OCI-LY7 (cell line): Measurements from ENCODE around the gene BNIP3. TPM values are rescaled to one million over a fixed set of nuclear protein-coding genes. Genes with fewer than 3 reads are reported as not detected.

Source experiments
- BruUV-seq: library from RNA; stranded (reverse); fragments of 400-500 nt; replicated peaks from 2 replicates; lab custom pipeline; 2021; lab: Mats Ljungman, UMichigan
- CTCF ChIA-PET: fragments of 300-600 bp; sonication (Branson Sonifier 250); formaldehyde crosslinking; loops from one replicate; lab custom pipeline; 2022; ENCODE audit warnings: antibody characterized with exemption; ENCODE audit not compliant: unreplicated experiment; lab: Charles Lee
- POLR2A ChIA-PET: fragments of 300-600 bp; sonication (Branson Sonifier 250); formaldehyde crosslinking; loops from one replicate; lab custom pipeline; 2022; ENCODE audit warnings: antibody characterized with exemption; lab: Charles Lee
- DNase-seq: peaks from one replicate; pipeline ENCODE4 v3.0.0-alpha.2; 2015; ENCODE audit warnings: low spot score
- H2AFZ ChIP-seq: fragments of 200-600 bp; sonication (generic), shearing (Covaris generic); 2 replicates; pipeline ENCODE4 v1.6.1; 2014; ENCODE audit warnings: mild to moderate bottlenecking, antibody characterized with exemption, low read length, moderate library complexity
- H3K27ac ChIP-seq: fragments of 200-600 bp; sonication (generic); 2 replicates; pipeline ENCODE4 v1.5.1; 2014; ENCODE audit warnings: mixed run types, low read depth, mild to moderate bottlenecking, moderate library complexity, low read length, inconsistent platforms; ENCODE audit not compliant: poor library complexity, severe bottlenecking
- H3K36me3 ChIP-seq: fragments of 200-600 bp; sonication (generic); 2 replicates; pipeline ENCODE4 v1.6.1; 2014; ENCODE audit warnings: mild to moderate bottlenecking, antibody characterized with exemption, low read length, moderate library complexity, mixed read lengths; ENCODE audit not compliant: insufficient read depth
- H3K4me1 ChIP-seq: fragments of 200-600 bp; sonication (generic); 2 replicates; pipeline ENCODE4 v1.5.1; 2014; ENCODE audit warnings: mild to moderate bottlenecking, low read length; ENCODE audit not compliant: insufficient read depth, poor library complexity, severe bottlenecking
- H3K4me2 ChIP-seq: fragments of 200-600 bp; sonication (generic); 2 replicates; pipeline ENCODE4 v1.6.1; 2014; ENCODE audit warnings: mild to moderate bottlenecking, low read length
- H3K4me3 ChIP-seq: fragments of 200-600 bp; sonication (generic); 2 replicates; pipeline ENCODE4 v1.5.1; 2014; ENCODE audit warnings: mild to moderate bottlenecking, low read depth, low read length; ENCODE audit not compliant: poor library complexity, severe bottlenecking
- H3K79me2 ChIP-seq: fragments of 200-600 bp; sonication (generic); 2 replicates; pipeline ENCODE4 v1.6.1; 2016; ENCODE audit warnings: low read depth, mild to moderate bottlenecking, low read length, moderate library complexity, mixed read lengths; ENCODE audit not compliant: insufficient read depth
- H3K9me2 ChIP-seq: fragments of 200-600 bp; sonication (generic); 2 replicates; pipeline ENCODE4 v1.6.1; 2016; ENCODE audit warnings: mild to moderate bottlenecking, low read length, mixed read lengths; ENCODE audit not compliant: insufficient read depth
- H3K9me3 ChIP-seq: fragments of 200-600 bp; sonication (generic); 2 replicates; pipeline ENCODE4 v1.6.1; 2014; ENCODE audit warnings: mild to moderate bottlenecking, mixed run types, low read length, mixed read lengths
- H4K20me1 ChIP-seq: fragments of 200-600 bp; sonication (generic); 2 replicates; pipeline ENCODE4 v1.6.1; 2014; ENCODE audit warnings: mild to moderate bottlenecking, antibody characterized with exemption, low read length, moderate library complexity, mixed read lengths; ENCODE audit not compliant: insufficient read depth
- CTCF ChIP-seq: fragments of 200-600 bp; sonication (generic); conservative IDR thresholded peaks from 2 replicates; pipeline ENCODE4 v1.5.1; 2014; ENCODE audit warnings: mild to moderate bottlenecking, antibody characterized with exemption, low read length, moderate library complexity, mixed read lengths
- EZH2phosphoT487 ChIP-seq: fragments of 200-600 bp; sonication (generic); IDR thresholded peaks from 2 replicates; pipeline ENCODE4 v1.6.1; 2018; ENCODE audit warnings: low read depth, borderline replicate concordance, mild to moderate bottlenecking, mixed run types, antibody characterized with exemption, low read length, moderate library complexity, mixed read lengths
- intact Hi-C: fragments of 100-400 bp; cut with micrococcal nuclease; formaldehyde crosslinking; loops from one replicate; pipeline ENCODE4 v1.10.0; 2022; ENCODE audit not compliant: unreplicated experiment
- total RNA-seq, 2 experiments: library from RNA; depleted of rRNA in 1 of 2; stranded (reverse); fragments of >200 nt in 1 of 2; shearing (Covaris generic) in 1 of 2; gene quantifications; 2 replicates each; pipeline ENCODE4 v1.2.3, GENCODE V29; 2014 to 2022

Gene BNIP3
- total RNA-seq, 2 experiments from 2014 or later = 60.1 to 99.8 TPM

GRCh38 chr10:132022241-132022640 is 40.5 kb upstream of the BNIP3 start:
- H3K9me3 ChIP-seq = no peaks in the 10 kb centered on the region
- no peak overlapping the region for H3K4me3 ChIP-seq
- intact Hi-C loops = no loop called here
- ChIA-PET POLR2A (no interaction called here), CTCF (no interaction called here)
- H3K79me2 ChIP-seq = no peaks in the 10 kb centered on the region
- no peaks in the 10 kb centered on the region for H3K36me3 ChIP-seq
- DNase-seq = no peak
- H3K9me2 ChIP-seq = no peaks in the 10 kb centered on the region
- no peak overlapping the region for H3K4me2 ChIP-seq
- H3K4me1 ChIP-seq = no peaks in the 10 kb centered on the region
- H2AFZ ChIP-seq = no peak overlapping the region
- TF ChIP-seq EZH2phosphoT487 = no peak
- no peak overlapping the region for H3K27ac ChIP-seq
- H4K20me1 ChIP-seq = no peaks in the 10 kb centered on the region
- BruUV-seq = no TSS peak

- no peak overlapping the region for H2AFZ ChIP-seq
- CTCF ChIA-PET = no interaction called here
Measured at GRCh38 chr10:132021504-132022143, 39.9 kb upstream of the BNIP3 start.

GRCh38 chr10:132021046-132021445 is 39.3 kb upstream of the BNIP3 start:
- no TSS peak for BruUV-seq
- Histone ChIP-seq H3K9me2 (no peaks in the 10 kb centered on the region), H3K27ac (no peak overlapping the region), H3K9me3 (no peaks in the 10 kb centered on the region), H4K20me1 (no peaks in the 10 kb centered on the region), H3K4me3 (no peak overlapping the region), H3K79me2 (no peaks in the 10 kb centered on the region), H2AFZ (no peak overlapping the region), H3K36me3 (no peaks in the 10 kb centered on the region), H3K4me1 (no peaks in the 10 kb centered on the region), H3K4me2 (no peak overlapping the region)
- intact Hi-C loops = no loop called here
- CTCF ChIA-PET = no interaction called here
- no peak for DNase-seq
- TF ChIP-seq EZH2phosphoT487 (no peak), CTCF (no peak)
- POLR2A ChIA-PET = no interaction called here

More at GRCh38 chr10:132021504-132022143, 39.9 kb upstream of the BNIP3 start:
- Histone ChIP-seq H3K9me2 (no peaks in the 10 kb centered on the region), H3K36me3 (no peaks in the 10 kb centered on the region), H3K4me1 (no peaks in the 10 kb centered on the region), H3K79me2 (no peaks in the 10 kb centered on the region), H3K4me3 (no peak overlapping the region), H3K27ac (no peak overlapping the region), H4K20me1 (no peaks in the 10 kb centered on the region), H3K4me2 (no peak overlapping the region), H3K9me3 (no peaks in the 10 kb centered on the region)
- no TSS peak for BruUV-seq
- POLR2A ChIA-PET = no interaction called here
- no peak for DNase-seq
- TF ChIP-seq CTCF = no peak
- no peak for TF ChIP-seq EZH2phosphoT487
- intact Hi-C loops = no loop called here
